Glutamatergic neuron (in vitro differentiated cells): Measurements from ENCODE around the gene UBQLN1. TPM values are rescaled to one million over a fixed set of nuclear protein-coding genes. Genes with fewer than 3 reads are reported as not detected.
A peak's percentile ranks its signal among the peaks of the same experiment; 100 is the strongest.
"Not testable (repeated sequence)": the region's sequence is repeated elsewhere in the genome, so short reads cannot be mapped to it uniquely, and the experiment has no call there.

Experiments
- DNase-seq: peaks from one replicate; pipeline ENCODE4 v3.0.0; 2022
- H3K27ac Mint-ChIP-seq: one replicate; pipeline ENCODE4 v1.8.0; 2020; ENCODE audit warnings: mild to moderate bottlenecking, mixed read lengths, inconsistent platforms; ENCODE audit not compliant: unreplicated experiment
- H3K27me3 Mint-ChIP-seq: one replicate; pipeline ENCODE4 v1.8.0; 2020; ENCODE audit warnings: mild to moderate bottlenecking, moderate library complexity, mixed read lengths, inconsistent platforms; ENCODE audit not compliant: unreplicated experiment
- H3K36me3 Mint-ChIP-seq: one replicate; pipeline ENCODE4 v1.8.0; 2020; ENCODE audit warnings: mild to moderate bottlenecking, mixed read lengths, inconsistent platforms; ENCODE audit not compliant: unreplicated experiment
- H3K4me1 Mint-ChIP-seq: one replicate; pipeline ENCODE4 v1.8.0; 2020; ENCODE audit warnings: mild to moderate bottlenecking, low read depth, mixed read lengths, inconsistent platforms; ENCODE audit not compliant: unreplicated experiment
- H3K4me3 Mint-ChIP-seq: one replicate; pipeline ENCODE4 v1.8.0; 2020; ENCODE audit warnings: mild to moderate bottlenecking, mixed read lengths, inconsistent platforms; ENCODE audit not compliant: unreplicated experiment
- H3K9me3 Mint-ChIP-seq: one replicate; pipeline ENCODE4 v1.8.0; 2020; ENCODE audit warnings: mild to moderate bottlenecking, moderate library complexity, mixed read lengths, inconsistent platforms; ENCODE audit not compliant: unreplicated experiment
- long read RNA-seq: library from polyadenylated mRNA; unstranded; transcript quantifications from one replicate; pipeline ENCODE4 v2.0.0, GENCODE V29; 2020; ENCODE audit not compliant: unreplicated experiment
- total RNA-seq: library from RNA; stranded (reverse); fragmentation: NEBNext Ultra II Directional; extraction: Animal tissue kit (Norgen Biotek cat#: 25700); gene quantifications from one replicate; pipeline ENCODE4 v1.2.1, GENCODE V29; 2021; ENCODE audit not compliant: unreplicated experiment
- TF ChIP-seq, protein P1 (sequence below): fragments of 200-600 bp; sonication (generic); IDR thresholded peaks from one replicate; pipeline ENCODE4 v1.5.0; 2021; ENCODE audit not compliant: partially characterized antibody, unreplicated experiment

UBQLN1 gene
- total RNA-seq = 188 TPM
- long read RNA-seq, full-length matches to known transcripts = 21 of 31 reads
- long read RNA-seq, partial matches to known transcripts = 3 of 31 reads
- long read RNA-seq, other reads (novel, unspliced or antisense) = 7 of 31 reads

DNA sequence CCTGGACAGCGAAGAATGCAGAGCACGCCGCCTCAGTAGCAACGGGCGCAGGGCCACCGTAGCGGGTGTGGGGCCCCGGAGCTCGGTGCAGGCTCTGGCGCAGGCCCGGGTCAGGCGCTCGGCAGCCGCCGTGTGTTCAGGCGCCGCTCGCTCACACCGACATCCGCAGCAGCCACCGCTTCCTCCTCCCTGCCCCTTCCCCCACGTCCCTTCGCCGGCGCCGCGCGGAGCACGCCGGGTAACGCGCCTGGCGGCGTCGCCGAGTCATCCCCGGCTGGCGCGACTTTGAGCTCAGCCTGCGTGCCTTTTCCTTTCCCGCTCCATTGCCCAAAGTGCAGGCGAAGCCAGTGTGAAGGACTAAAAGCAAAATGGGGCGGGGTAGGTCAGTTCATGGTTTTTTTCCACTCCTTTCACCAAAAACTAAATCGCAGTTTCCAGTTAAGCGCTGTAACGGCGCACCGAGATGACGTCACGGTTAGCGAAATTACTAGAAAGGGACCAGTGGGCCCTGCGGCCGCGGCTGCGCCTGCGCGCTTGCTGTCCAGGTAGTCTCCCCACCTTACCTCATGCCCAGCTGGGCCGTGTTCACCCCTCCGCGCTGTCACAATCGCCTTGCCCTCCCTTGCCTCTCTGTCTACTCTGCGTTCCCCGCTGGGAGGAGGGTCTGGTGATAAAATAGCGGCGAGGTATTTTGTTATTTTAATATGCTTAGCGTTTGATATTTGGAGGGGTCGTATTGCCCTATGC lies at the start of gene UBQLN1:
Gene UBQLN1, minus strand, starts transcription at position 191 of the 747 bp plus-strand sequence. CDS start 279 bp downstream, outside the sequence.
- Mint-ChIP-seq H3K36me3 (no peaks in the 10 kb centered on the region), H3K27me3 (peaks cover 8% of the 10 kb centered on the region), H3K9me3 (peaks cover 16% of the 10 kb centered on the region), H3K4me3 (peak within 1 kb of the TSS; percentile 95), H3K4me1 (peaks cover 14% of the 10 kb centered on the region), H3K27ac (peak within 1 kb of the TSS; percentile 100)
- DNase-seq = peak; percentile 92
- TF ChIP-seq, protein P1, sequence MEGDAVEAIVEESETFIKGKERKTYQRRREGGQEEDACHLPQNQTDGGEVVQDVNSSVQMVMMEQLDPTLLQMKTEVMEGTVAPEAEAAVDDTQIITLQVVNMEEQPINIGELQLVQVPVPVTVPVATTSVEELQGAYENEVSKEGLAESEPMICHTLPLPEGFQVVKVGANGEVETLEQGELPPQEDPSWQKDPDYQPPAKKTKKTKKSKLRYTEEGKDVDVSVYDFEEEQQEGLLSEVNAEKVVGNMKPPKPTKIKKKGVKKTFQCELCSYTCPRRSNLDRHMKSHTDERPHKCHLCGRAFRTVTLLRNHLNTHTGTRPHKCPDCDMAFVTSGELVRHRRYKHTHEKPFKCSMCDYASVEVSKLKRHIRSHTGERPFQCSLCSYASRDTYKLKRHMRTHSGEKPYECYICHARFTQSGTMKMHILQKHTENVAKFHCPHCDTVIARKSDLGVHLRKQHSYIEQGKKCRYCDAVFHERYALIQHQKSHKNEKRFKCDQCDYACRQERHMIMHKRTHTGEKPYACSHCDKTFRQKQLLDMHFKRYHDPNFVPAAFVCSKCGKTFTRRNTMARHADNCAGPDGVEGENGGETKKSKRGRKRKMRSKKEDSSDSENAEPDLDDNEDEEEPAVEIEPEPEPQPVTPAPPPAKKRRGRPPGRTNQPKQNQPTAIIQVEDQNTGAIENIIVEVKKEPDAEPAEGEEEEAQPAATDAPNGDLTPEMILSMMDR = no peak

DNA sequence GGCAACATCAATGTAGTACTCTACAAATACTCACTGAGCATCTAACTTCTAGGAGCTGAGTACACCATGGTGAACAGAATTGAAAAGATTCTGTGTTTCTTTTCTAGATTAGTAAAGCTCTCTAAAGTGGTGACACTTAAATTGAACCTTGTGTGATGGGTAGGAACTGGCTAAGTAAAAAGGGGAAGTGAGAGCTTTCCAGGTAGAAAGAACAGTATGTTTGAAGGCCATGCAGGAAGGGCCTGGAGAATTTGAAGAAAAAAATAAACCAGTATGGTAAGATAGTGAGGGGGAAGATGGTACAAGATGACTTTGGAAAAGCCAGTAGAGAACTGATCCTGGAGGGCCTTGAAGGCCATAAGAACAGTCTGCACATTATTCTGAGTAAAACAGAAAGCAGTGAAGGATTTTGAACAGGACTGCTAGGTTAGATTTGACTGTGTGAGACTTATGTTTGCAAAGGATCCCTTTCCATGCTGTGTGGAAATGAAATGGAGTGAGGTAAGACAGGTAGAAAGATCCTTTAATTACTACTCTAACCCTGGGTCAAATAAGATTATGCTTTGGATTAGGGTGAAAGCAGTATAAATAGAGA lies 46.7 kb upstream of the UBQLN1 start:
- no peak overlapping the region for H3K4me3 Mint-ChIP-seq
- no peaks in the 10 kb centered on the region for H3K36me3 Mint-ChIP-seq
- H3K27me3 Mint-ChIP-seq = no peaks in the 10 kb centered on the region
- H3K9me3 Mint-ChIP-seq = no peaks in the 10 kb centered on the region
- DNase-seq = no peak
- H3K4me1 Mint-ChIP-seq = no peaks in the 10 kb centered on the region
- no peak overlapping the region for H3K27ac Mint-ChIP-seq
- TF ChIP-seq, protein P1 = no peak

DNA sequence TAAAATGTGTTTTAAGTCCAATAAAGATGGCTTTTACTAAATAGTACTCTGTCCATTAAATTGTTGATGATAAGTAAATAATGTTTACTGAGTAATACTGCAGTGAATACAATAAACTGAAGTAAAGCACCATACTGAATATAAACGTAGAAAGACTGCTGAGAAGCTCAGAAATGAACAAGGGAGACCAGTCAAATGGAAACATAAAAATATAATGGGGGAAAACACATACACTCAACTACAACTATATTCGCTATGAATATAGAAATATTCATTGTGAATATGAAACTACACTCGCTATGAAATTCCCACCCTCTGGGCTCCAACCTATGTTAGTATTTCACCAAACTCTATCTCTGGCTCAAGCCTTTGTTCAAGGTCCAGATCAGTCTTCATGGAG lies 41.9 kb upstream of the UBQLN1 start:
- Mint-ChIP-seq H3K27me3 (no peaks in the 10 kb centered on the region), H3K4me3 (no peak overlapping the region), H3K9me3 (no peaks in the 10 kb centered on the region), H3K27ac (no peak overlapping the region), H3K36me3 (no peaks in the 10 kb centered on the region), H3K4me1 (no peaks in the 10 kb centered on the region)
- TF ChIP-seq, protein P1 = no peak
- no peak for DNase-seq

DNA sequence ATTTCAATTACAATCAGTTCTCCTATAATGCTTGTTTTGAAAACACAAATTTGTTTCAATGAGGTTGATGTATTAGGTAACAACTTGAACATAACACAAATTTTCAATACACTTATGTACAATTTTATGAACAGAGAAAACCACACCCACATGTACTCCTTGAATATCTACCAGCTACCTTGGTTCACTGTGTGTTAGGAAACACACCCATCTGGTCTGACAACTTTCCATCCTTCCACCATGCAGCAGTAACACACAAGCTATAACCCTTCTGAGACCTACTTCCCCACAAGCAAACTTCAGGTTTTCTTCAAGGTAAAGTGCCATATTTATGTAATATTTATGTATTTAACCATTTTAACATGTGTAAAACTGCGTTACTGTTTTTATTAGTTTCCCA lies 36.4 kb upstream of the UBQLN1 start:
- TF ChIP-seq, protein P1 = no peak
- no peak overlapping the region for H3K27ac Mint-ChIP-seq
- no peak overlapping the region for H3K4me3 Mint-ChIP-seq
- no peaks in the 10 kb centered on the region for H3K4me1 Mint-ChIP-seq
- no peaks in the 10 kb centered on the region for H3K36me3 Mint-ChIP-seq
- H3K27me3 Mint-ChIP-seq = no peaks in the 10 kb centered on the region
- H3K9me3 Mint-ChIP-seq = no peaks in the 10 kb centered on the region
- no peak for DNase-seq

DNA sequence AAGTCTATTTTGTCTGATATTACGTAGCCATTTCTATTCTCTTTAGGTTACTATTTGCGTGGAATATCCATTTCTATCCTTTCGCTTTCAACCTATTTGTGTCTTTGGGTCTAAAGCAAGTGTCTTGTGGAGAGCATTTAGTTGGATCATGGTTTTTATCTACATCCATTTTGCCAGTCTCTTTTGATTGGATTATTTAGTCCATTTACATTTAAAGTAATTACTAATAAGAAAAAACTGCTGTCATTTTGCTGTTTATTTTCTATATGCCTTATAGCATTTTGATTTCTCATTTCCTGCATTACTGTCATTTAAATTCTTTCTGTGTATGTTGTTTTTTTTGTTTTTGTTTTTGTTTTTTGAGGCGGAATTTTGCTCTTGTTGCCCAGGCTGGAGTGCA lies 26.0 kb upstream of the UBQLN1 start:
- H3K4me3 Mint-ChIP-seq = no peak overlapping the region
- H3K27me3 Mint-ChIP-seq = peaks cover 2% of the 10 kb centered on the region
- peaks cover 1% of the 10 kb centered on the region for H3K9me3 Mint-ChIP-seq
- H3K4me1 Mint-ChIP-seq = no peaks in the 10 kb centered on the region
- TF ChIP-seq, protein P1 = no peak
- H3K27ac Mint-ChIP-seq = no peak overlapping the region
- H3K36me3 Mint-ChIP-seq = no peaks in the 10 kb centered on the region
- DNase-seq = no peak

DNA sequence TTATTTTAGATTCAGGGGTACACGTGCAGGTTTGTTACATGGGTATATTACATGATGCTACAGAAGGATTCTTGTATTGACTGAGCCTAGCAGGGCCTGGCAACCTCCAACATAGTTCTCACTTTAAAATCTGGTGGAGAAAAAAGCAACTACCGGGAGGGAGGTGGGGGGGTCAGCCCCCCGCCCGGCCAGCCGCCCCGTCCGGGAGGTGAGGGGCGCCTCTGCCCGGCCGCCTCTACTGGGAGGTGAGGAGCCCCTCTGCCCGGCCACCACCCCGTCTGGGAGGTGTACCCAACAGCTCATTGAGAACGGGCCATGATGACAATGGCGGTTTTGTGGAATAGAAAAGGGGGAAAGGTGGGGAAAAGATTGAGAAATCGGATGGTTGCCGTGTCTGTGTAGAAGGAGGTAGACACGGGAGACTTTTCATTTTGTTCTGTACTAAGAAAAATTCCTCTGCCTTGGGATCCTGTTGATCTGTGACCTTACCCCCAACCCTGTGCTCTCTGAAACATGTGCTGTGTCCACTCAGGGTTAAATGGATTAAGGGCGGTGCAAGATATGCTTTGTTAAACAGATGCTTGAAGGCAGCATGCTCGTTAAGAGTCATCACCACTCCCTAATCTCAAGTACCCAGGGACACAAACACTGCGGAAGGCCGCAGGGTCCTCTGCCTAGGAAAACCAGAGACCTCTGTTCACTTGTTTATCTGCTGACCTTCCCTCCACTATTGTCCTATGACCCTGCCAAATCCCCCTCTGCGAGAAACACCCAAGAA lies 21.0 kb upstream of the UBQLN1 start:
- H3K4me1 Mint-ChIP-seq, DNase-seq, H3K9me3 Mint-ChIP-seq, H3K36me3 Mint-ChIP-seq, H3K4me3 Mint-ChIP-seq, H3K27ac Mint-ChIP-seq, H3K27me3 Mint-ChIP-seq: not testable (repeated sequence)
